ENCODE data around the gene PSTPIP1.

Gene PSTPIP1

GRCh38 chr15:77074350-77074749 is 79.4 kb downstream of the PSTPIP1 start:
- DNase-seq: no peak

- DNase-seq: no peak
Measured at GRCh38 chr15:77075528-77075927, 80.6 kb downstream of the PSTPIP1 start.

- no peak for DNase-seq
Measured at GRCh38 chr15:77076323-77076915, 81.5 kb downstream of the PSTPIP1 start.

GRCh38 chr15:77081971-77082370 is 87.0 kb downstream of the PSTPIP1 start:
- no peak for DNase-seq

- DNase-seq: peak; percentile 28
Measured at GRCh38 chr15:77083381-77084160, 88.6 kb downstream of the PSTPIP1 start.

- DNase-seq: no peak
Measured at GRCh38 chr15:77084436-77084835, 89.5 kb downstream of the PSTPIP1 start.

- no peak for DNase-seq
Measured at GRCh38 chr15:77085297-77085696, 90.4 kb downstream of the PSTPIP1 start.

Data from effector CD4-positive, alpha-beta T cell (primary cell).